Kidney epithelial cell (primary cell): ENCODE measurements around the gene RALGPS2. TPM values are rescaled to one million over a fixed set of nuclear protein-coding genes. Genes with fewer than 3 reads are reported as not detected.

ENCODE experiments used
- DNase-seq: peaks from one replicate; pipeline ENCODE4 v3.0.0-alpha.2; 2010; ENCODE audit warnings: low read depth
- H3K27me3 ChIP-seq: 2 replicates; pipeline ENCODE4 v1.6.0; 2011; ENCODE audit warnings: low read length; ENCODE audit not compliant: control insufficient read depth, insufficient read depth
- H3K36me3 ChIP-seq: 2 replicates; pipeline ENCODE4 v1.5.1; 2011; ENCODE audit warnings: low read length; ENCODE audit not compliant: control insufficient read depth, insufficient read depth
- H3K4me3 ChIP-seq: 2 replicates; pipeline ENCODE4 v1.5.1; 2011; ENCODE audit warnings: low read depth, mild to moderate bottlenecking, control low read depth, low read length
- CTCF ChIP-seq: IDR thresholded peaks from 2 replicates; pipeline ENCODE4 v1.5.1; 2011; ENCODE audit warnings: mild to moderate bottlenecking, moderate library complexity, low read length, control low read depth, inconsistent platforms; ENCODE audit not compliant: insufficient read depth, poor library complexity, severe bottlenecking
- total RNA-seq: library from RNA; depleted of rRNA; stranded (reverse); fragments of >200 nt; gene quantifications from 2 replicates; pipeline ENCODE4 v1.2.3, GENCODE V29; 2015

RALGPS2 gene
- total RNA-seq, 1 donor from 2014 or later: 11.6 TPM

- TF ChIP-seq CTCF: no peak
- Histone ChIP-seq H3K36me3 (no peaks in the 10 kb centered on the region), H3K27me3 (no peaks in the 10 kb centered on the region), H3K4me3 (no peak overlapping the region)
- no peak for DNase-seq
Measured at GRCh38 chr1:178706432-178706831, 18.6 kb upstream of the RALGPS2 start.

DNA sequence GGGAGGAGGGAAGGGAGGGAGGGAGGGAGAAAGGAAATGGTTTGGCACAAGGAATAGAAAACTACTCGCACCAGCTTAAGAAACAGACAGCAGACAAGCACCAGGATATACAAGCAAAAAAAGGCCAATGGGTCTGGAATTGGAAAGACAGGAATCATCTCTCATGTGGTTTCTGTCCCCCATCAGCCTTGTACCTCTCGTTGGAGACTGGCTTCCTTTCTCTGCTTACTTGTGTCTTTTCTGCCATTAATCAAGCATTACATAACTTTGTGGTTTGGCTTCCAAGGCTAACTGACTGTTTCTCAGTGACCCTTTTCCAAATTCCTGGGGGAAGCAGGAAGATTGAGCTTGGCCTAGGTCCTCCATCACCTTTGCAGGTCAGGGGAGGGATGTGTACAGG, 11.8 kb upstream of the RALGPS2 start:
- no peak for DNase-seq
- no peaks in the 10 kb centered on the region for H3K27me3 ChIP-seq

DNA sequence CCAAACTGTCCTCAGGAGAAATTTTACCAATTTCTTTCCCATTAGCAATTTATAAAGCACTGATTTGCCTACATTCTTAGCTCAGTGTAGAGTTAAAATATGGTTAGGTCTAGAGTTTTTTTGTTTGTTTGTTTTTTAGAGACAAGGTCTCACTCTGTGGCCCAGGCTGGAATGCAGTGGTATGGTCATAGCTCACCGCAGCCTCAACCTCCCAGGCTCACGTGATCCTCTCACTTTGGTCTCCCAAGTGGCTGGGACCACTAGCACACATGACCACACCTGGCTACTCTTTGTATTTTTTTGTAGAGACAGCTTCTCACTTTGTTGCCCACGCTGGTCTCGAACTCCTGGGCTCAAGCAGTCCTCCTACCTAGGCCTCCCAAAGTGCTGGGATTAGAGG, 10.6 kb upstream of the RALGPS2 start:
- TF ChIP-seq CTCF: no peak
- no peaks in the 10 kb centered on the region for H3K36me3 ChIP-seq
- H3K27me3 ChIP-seq: no peaks in the 10 kb centered on the region

More for the DNA sequence above, 11.8 kb upstream of the RALGPS2 start:
- H3K36me3 ChIP-seq: no peaks in the 10 kb centered on the region
- no peak for TF ChIP-seq CTCF
- H3K4me3 ChIP-seq: no peak overlapping the region

DNA sequence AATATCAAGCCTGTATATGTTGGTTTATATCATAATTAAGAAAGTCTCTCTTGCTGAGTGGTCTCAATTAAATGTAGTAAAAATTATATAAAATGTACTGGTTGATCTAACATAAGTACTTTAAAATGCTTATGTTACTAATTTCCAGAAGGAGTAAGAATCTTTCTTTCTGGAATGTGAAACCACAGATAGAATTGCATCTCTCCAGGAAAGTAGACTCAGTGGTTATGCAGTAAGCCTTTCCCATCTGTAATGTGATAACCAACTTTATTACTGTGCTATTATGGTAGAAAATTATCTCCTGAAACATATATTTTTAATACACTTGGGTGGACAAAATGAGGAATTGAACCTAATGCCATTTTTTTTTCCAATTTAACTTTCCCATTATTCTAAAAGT, 8.9 kb upstream of the RALGPS2 start:
- DNase-seq: no peak
- H3K27me3 ChIP-seq: no peaks in the 10 kb centered on the region
- H3K4me3 ChIP-seq: no peak overlapping the region
- TF ChIP-seq CTCF: no peak
- H3K36me3 ChIP-seq: no peaks in the 10 kb centered on the region

More for the DNA sequence above, 10.6 kb upstream of the RALGPS2 start:
- DNase-seq: no peak
- no peak overlapping the region for H3K4me3 ChIP-seq

DNA sequence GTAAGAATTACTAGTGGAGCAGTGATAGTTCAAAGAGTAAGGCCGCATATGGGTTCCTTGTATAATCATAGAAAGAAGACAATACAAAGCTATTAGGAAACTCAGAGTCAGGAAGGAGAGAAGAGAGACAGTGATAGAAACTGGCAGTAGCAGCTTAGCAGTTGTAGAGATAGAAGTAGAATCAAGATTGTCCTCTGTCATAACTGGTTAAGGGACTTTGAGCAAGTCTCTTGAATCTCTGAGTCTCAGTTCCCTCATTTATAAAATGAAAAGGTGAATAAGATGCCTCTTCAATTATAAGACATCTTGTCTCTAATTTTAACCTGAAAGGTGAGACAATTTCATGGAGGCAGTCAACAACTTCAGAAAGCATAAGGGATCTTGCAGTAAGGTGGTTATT, 6.5 kb upstream of the RALGPS2 start:
- Histone ChIP-seq H3K27me3 (no peaks in the 10 kb centered on the region), H3K36me3 (no peaks in the 10 kb centered on the region), H3K4me3 (no peak overlapping the region)
- TF ChIP-seq CTCF: no peak
- no peak for DNase-seq

GRCh38 chr1:178723546-178723945, 1.5 kb upstream of the RALGPS2 start:
- no peak for DNase-seq
- Histone ChIP-seq H3K4me3 (no peak overlapping the region), H3K27me3 (no peaks in the 10 kb centered on the region), H3K36me3 (no peaks in the 10 kb centered on the region)
- TF ChIP-seq CTCF: no peak
